ENCODE results near the gene DUSP10. TPM values are rescaled to one million over a fixed set of nuclear protein-coding genes. Genes with fewer than 3 reads are reported as not detected.

DUSP10 gene
- total RNA-seq, 2 experiments from 2014 or later: 11.3 to 12.3 TPM

DNA sequence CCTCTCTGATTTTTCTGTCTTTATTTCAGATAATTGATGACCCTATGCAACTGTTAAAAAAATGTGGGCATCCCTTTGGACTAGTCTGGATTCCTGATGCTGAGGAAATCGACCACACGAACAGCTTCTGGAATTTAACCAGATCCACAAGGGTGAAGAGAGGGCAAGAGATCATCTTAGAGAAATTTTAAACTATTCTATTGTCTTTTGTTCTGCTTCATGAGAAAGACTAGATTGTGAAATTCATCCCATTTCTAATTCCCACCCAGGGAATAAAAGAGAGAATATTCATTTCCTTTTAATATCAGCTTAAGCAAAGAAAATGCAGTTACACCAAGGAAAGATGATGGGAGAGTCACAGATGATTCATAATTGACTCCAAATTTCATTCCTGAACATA is 71.8 kb downstream of the DUSP10 start:
- no peak overlapping the region for H3K4me3 Mint-ChIP-seq
- H3K36me3 Mint-ChIP-seq (ENCODE audit: low read depth): no peaks in the 10 kb centered on the region

DNA sequence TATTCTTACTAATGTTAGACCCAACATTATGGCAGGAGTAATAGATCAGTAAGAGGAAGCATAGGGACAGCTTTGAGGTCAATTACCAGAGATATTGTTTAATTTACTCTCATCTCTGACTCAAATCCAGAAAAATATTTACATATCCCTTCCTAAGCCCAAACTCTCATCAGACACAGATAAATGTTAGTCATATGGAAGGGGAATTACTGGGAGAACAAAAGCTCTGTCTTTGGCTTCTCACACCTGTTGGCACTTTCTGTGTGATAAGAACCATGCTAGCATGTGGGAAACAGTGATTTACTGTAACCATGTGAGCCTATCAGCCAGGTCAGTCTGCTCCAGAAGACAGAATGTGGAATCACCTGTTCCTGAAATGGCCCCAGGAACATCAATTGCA is 72.4 kb downstream of the DUSP10 start:
- Mint-ChIP-seq H3K27ac (no peak overlapping the region), H3K36me3 (ENCODE audit: low read depth) (no peaks in the 10 kb centered on the region), H3K4me3 (no peak overlapping the region), H3K4me1 (peaks cover 2% of the 10 kb centered on the region), H3K9me3 (no peaks in the 10 kb centered on the region), H3K27me3 (peaks cover 3% of the 10 kb centered on the region)
- ChIA-PET POLR2A (no interaction called here), CTCF (no interaction called here)
- no peak for DNase-seq

More for the DNA sequence above, 71.8 kb downstream of the DUSP10 start:
- H3K4me1 Mint-ChIP-seq: peaks cover 2% of the 10 kb centered on the region
- peaks cover 3% of the 10 kb centered on the region for H3K27me3 Mint-ChIP-seq
- POLR2A ChIA-PET: no interaction called here
- no peak for DNase-seq
- CTCF ChIA-PET: no interaction called here
- H3K9me3 Mint-ChIP-seq: no peaks in the 10 kb centered on the region
- H3K27ac Mint-ChIP-seq: no peak overlapping the region

DNA sequence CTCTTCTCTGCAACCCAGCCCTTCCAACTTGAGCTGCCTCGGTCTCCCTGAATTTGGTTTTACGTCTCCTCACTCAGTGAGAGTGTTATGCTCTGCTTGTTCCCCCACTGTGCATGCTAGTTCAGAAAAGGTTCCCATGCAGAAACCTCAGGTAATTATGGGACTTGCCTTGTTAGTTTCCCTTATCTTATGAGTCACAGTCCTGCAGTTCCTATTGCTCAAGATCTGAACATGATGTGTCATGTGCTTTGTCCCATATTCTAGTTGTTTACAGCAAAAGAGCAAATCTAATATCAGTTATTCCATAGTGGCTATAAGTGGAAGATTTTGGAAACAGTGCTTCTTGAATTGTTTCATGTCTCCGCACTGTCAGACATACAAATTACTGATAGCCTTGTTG is 74.4 kb downstream of the DUSP10 start:
- Mint-ChIP-seq H3K9me3 (no peaks in the 10 kb centered on the region), H3K36me3 (ENCODE audit: low read depth) (no peaks in the 10 kb centered on the region), H3K4me3 (no peak overlapping the region), H3K27me3 (peaks cover 3% of the 10 kb centered on the region), H3K27ac (no peak overlapping the region), H3K4me1 (peaks cover 2% of the 10 kb centered on the region)
- ChIA-PET POLR2A (no interaction called here), CTCF (no interaction called here)
- DNase-seq: no peak

DNA sequence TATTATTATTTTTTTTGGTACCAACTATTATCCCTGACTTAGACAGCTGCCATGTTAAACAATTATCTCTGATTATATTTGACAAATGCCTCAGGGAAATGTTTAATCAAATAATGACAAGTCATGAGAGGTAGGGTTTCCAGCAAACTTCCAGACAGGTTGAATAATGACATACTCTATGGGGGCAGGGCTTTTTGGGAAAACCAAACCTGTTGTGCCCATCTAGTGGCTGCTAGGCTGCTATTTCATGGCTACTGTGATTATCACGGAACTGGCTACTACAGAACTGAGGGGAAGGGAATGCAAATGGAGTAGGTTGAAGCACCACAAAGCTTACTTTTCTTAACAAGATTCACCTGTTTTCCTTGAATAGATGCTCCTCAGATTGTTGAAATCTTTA is 77.6 kb downstream of the DUSP10 start:
- H3K36me3 Mint-ChIP-seq (ENCODE audit: low read depth): no peaks in the 10 kb centered on the region
- no peaks in the 10 kb centered on the region for H3K9me3 Mint-ChIP-seq
- H3K4me3 Mint-ChIP-seq: no peak overlapping the region
- no peak for DNase-seq
- POLR2A ChIA-PET: no interaction called here
- peaks cover 2% of the 10 kb centered on the region for H3K4me1 Mint-ChIP-seq
- H3K27me3 Mint-ChIP-seq: no peaks in the 10 kb centered on the region
- H3K27ac Mint-ChIP-seq: no peak overlapping the region
- CTCF ChIA-PET: no interaction called here

DNA sequence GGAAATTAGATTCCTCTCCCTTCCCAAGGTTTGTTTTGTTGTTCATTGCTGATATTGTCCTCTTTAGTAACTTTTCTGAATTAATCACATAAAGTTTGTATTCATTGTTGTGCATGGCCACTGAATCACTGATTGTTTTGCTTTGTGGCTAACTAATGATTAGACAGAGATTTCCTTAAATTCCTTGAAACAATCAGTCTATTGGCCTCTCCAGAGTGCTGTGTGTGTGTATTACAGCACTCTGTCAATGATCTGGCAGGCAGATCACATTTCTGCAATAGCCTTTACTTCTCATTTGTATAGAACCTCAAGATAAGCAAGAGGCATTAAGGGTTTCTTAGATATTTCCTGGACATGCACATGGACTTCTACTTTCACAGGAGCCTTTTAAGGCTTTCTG is 78.6 kb downstream of the DUSP10 start:
- Mint-ChIP-seq H3K27ac (no peak overlapping the region), H3K36me3 (ENCODE audit: low read depth) (no peaks in the 10 kb centered on the region), H3K4me3 (no peak overlapping the region), H3K9me3 (no peaks in the 10 kb centered on the region), H3K27me3 (no peaks in the 10 kb centered on the region), H3K4me1 (peaks cover 2% of the 10 kb centered on the region)
- no peak for DNase-seq
- ChIA-PET CTCF (interaction anchor here (0.7 kb wide), 1 partner anchor 45 kb away, joined by 3 read pairs; no protein-coding TSS in a partner anchor), POLR2A (no interaction called here)

DNA sequence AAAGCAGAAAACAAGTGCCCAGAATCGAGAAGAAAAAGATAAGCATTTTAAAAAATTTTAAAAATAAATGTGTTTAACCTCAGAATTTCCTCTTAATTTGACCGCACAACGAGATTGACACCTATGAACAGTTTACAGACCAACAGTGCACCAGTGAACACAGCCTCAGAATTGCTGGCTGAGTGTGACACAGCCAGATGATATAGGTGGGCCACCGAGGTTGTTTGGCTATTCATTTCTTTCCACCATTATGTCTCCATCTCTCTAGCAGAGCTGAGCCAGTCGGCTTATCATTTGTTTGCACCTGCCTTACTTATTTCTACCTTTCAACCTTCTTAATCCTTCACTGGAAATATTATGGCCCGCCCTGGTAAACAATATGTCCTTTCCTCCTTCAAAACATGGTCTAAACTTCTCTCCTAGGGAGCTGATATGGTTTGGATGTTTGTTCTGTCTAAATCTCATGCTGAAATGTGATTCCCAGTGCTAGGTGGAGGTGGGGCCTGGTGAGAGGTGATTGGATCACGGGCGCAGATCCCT is 86.1 kb downstream of the DUSP10 start:
- CTCF ChIA-PET: no interaction called here
- Mint-ChIP-seq H3K27me3 (no peaks in the 10 kb centered on the region), H3K36me3 (ENCODE audit: low read depth) (no peaks in the 10 kb centered on the region), H3K4me1 (no peaks in the 10 kb centered on the region), H3K4me3 (no peak overlapping the region), H3K27ac (no peak overlapping the region), H3K9me3 (peaks cover 1% of the 10 kb centered on the region)
- POLR2A ChIA-PET: no interaction called here
- no peak for DNase-seq
